ENCODE results near the gene MYO3A.

GRCh38 chr10:25972631-25973030 is 38.6 kb downstream of the MYO3A start:
- no peak for TF ChIP-seq CTCF (conservative IDR thresholded peaks at IDR 0.05)
- TF ChIP-seq ZFX (IDR thresholded peaks at IDR 0.05) = no peak
